ENCODE measurements around the gene CRB3.
A peak's percentile ranks its signal among the peaks of the same experiment; 100 is the strongest.

CRB3 gene

DNA sequence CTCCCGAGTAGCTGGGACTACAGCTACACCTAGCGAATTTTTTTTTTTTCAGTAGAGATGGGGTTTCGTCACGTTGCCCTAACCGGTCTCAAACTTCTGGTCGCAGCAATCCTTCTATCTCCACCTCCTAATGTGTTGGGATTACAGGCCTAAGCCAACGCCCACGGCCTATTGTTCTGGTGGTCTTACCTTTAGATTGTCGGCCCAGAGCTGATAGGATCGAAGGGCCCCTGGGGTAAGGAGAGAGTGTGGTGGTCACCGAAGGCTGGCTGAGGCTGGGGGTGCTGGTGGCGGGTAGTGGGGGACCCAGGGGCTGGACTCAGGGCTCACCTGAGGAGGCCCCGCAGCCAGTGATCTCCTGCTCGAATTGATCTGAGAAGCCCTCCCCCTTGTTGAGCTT, 7.0 kb downstream of the CRB3 start:
- H3K4me1 ChIP-seq (ENCODE audit: insufficient read depth, low read length) = no peaks in the 10 kb centered on the region
- H3K9me3 ChIP-seq (ENCODE audit: insufficient read depth, low read depth, low read length) = no peaks in the 10 kb centered on the region
- H3K27me3 ChIP-seq (ENCODE audit: insufficient read depth, low read length) = peaks cover 20% of the 10 kb centered on the region
- H3K27ac ChIP-seq (ENCODE audit: low read depth, low read length) = no peak overlapping the region
- 87% methylated on average over 14 of the region's 14 CpGs for WGBS
- peaks cover 11% of the 10 kb centered on the region; the same call in 1 of the 2 replicates for H3K36me3 ChIP-seq (ENCODE audit: insufficient read depth, low read length)
- no peak overlapping the region for H3K4me3 ChIP-seq (ENCODE audit: low read length)
- no peak overlapping the region for H3K9ac ChIP-seq (ENCODE audit: low read depth, low read length)

DNA sequence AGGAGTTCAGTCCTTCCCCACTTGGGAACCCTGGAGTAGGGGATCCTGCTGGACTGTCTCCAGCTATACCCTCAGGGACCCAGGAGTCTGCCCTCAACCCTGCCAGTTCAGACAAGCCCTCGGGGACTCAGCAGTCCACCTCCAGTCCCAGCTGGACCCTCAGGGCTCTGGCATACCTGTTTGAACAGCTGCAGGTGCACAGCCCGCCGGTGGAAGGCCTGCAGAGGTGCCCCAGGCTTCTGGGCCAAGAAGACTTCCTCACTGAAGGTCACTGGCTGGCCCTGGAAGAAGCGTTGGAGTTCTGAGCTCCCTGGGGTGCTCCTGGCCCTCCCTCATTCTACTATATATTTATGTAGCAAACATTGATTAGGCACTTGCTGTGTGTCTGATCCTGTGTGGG, 8.6 kb downstream of the CRB3 start:
- H3K4me3 ChIP-seq (ENCODE audit: low read length) = no peak overlapping the region
- H3K9me3 ChIP-seq (ENCODE audit: insufficient read depth, low read depth, low read length) = no peaks in the 10 kb centered on the region
- H3K36me3 ChIP-seq (ENCODE audit: insufficient read depth, low read length) = peaks cover 5% of the 10 kb centered on the region; the same call in 1 of the 2 replicates
- no peak overlapping the region for H3K9ac ChIP-seq (ENCODE audit: low read depth, low read length)
- no peak overlapping the region for H3K27ac ChIP-seq (ENCODE audit: low read depth, low read length)
- H3K4me1 ChIP-seq (ENCODE audit: insufficient read depth, low read length) = no peaks in the 10 kb centered on the region
- WGBS = 73% methylated on average over 4 of the region's 4 CpGs
- H3K27me3 ChIP-seq (ENCODE audit: insufficient read depth, low read length) = peaks cover 26% of the 10 kb centered on the region

DNA sequence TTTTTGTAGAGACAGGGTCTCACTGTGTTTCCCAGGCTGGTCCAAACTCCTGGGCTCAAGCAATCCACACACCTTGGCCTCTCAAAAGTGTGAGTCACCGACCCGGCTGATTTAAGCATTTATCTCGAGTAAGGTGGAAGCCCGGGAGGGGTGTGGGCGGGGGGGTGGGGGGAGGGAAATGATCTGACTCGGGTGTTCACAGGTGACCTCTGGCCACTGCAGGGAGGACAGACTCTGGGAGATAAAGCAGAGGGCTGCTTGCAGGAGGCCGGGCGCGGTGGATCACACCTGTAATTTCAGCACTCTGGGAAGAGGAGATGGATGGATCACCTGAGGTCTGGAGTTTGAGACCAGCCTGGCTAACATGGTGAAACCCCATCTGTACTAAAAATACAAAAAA, 9.6 kb downstream of the CRB3 start:
- Histone ChIP-seq H3K9me3 (ENCODE audit: insufficient read depth, low read depth, low read length) (no peaks in the 10 kb centered on the region), H3K27ac (ENCODE audit: low read depth, low read length) (no peak overlapping the region), H3K36me3 (ENCODE audit: insufficient read depth, low read length) (no peaks in the 10 kb centered on the region), H3K27me3 (ENCODE audit: insufficient read depth, low read length) (peaks cover 26% of the 10 kb centered on the region), H3K4me3 (ENCODE audit: low read length) (no peak overlapping the region), H3K4me1 (ENCODE audit: insufficient read depth, low read length) (no peaks in the 10 kb centered on the region), H3K9ac (ENCODE audit: low read depth, low read length) (no peak overlapping the region)
- WGBS = 77% methylated on average over 9 of the region's 9 CpGs

DNA sequence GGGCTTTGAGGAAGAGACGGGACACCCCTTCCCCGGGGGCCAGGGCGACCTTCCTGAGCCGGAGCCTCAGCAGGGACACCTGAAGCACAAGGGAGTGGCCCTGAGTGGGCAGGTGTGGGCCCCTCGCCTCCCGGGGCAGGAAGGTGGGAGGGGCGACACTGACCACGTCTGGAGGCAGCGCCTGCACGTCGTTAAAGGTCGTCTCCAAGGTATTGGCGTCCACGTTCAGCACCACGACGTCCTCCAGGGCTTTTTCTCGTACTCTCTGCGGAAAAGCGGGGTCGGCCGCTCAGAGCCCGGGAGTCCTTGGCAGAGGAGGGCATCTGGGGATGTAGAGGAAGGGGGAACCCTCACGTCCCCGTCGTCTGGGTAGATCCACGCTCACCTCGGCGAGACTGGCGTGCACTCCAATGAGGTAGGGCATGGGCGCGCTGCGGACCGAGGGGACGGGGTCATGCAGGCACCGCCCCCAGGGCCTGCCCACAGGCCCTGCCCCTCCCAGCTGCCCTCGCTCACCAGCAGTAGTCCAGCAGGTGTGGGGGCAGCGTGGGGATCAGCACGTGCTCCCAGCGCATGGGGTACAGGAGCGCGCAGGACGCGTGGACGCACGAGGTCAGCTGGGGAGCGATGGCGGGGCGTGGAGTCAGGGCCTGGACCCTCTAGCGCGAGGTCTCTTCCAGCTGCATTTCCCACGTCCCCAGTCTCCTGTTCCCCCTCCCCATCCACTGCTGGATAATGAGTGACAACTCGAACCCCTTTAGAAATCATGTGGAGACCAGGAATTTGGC, 11.4 kb downstream of the CRB3 start:
- H3K9me3 ChIP-seq (ENCODE audit: insufficient read depth, low read depth, low read length) = no peaks in the 10 kb centered on the region
- WGBS = 7% methylated on average over 52 of the region's 52 CpGs
- H3K27me3 ChIP-seq (ENCODE audit: insufficient read depth, low read length) = peaks cover 26% of the 10 kb centered on the region
- H3K36me3 ChIP-seq (ENCODE audit: insufficient read depth, low read length) = no peaks in the 10 kb centered on the region
- peak overlapping the region; percentile 15; the same call in 1 of the 2 replicates for H3K9ac ChIP-seq (ENCODE audit: low read depth, low read length)
- H3K4me3 ChIP-seq (ENCODE audit: low read length) = peak overlapping the region; percentile 59
- no peaks in the 10 kb centered on the region for H3K4me1 ChIP-seq (ENCODE audit: insufficient read depth, low read length)
- no peak overlapping the region for H3K27ac ChIP-seq (ENCODE audit: low read depth, low read length)

DNA sequence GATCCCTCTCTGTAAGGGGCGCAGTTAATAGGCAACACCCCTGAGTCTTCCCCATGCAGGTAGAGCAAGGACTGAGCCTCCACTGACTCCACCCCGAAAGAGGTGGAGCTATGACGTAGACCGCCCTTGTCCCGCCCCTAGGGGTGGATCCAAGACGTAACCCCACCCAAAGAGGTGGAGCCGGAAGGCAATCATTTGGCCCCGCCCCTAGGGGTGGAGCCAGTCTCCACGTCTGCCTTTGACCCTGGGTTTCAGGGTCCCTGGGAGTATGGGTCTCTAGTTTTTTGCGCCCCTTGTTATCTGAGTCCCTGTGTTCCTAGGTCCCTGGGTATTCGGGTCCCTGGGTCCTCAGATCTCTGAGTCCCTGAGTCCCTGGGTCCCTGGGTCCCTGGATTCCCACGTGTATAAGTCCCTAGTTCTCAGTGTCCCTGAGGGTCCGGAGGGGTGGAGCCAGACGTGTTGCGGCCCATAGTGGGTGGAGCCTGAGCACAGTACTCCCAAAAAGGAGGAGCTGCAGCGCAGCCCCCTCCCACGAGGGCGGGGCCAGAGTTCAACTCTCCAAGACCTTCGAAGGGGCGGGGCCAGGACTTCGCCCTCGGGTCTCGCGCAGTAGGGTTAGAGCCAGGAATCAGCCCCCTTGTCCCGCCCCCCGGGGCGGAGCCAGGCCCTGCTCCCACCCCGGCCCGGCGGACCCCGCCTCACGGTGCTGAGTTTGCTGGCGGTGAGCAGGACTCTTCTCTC, 12.3 kb downstream of the CRB3 start:
- Histone ChIP-seq H3K9me3 (ENCODE audit: insufficient read depth, low read depth, low read length) (no peaks in the 10 kb centered on the region), H3K27ac (ENCODE audit: low read depth, low read length) (no peak overlapping the region), H3K36me3 (ENCODE audit: insufficient read depth, low read length) (no peaks in the 10 kb centered on the region), H3K9ac (ENCODE audit: low read depth, low read length) (no peak overlapping the region), H3K4me3 (ENCODE audit: low read length) (peak overlapping the region; percentile 59), H3K4me1 (ENCODE audit: insufficient read depth, low read length) (no peaks in the 10 kb centered on the region), H3K27me3 (ENCODE audit: insufficient read depth, low read length) (peaks cover 26% of the 10 kb centered on the region)
- 3% methylated on average over 33 of the region's 33 CpGs for WGBS

DNA sequence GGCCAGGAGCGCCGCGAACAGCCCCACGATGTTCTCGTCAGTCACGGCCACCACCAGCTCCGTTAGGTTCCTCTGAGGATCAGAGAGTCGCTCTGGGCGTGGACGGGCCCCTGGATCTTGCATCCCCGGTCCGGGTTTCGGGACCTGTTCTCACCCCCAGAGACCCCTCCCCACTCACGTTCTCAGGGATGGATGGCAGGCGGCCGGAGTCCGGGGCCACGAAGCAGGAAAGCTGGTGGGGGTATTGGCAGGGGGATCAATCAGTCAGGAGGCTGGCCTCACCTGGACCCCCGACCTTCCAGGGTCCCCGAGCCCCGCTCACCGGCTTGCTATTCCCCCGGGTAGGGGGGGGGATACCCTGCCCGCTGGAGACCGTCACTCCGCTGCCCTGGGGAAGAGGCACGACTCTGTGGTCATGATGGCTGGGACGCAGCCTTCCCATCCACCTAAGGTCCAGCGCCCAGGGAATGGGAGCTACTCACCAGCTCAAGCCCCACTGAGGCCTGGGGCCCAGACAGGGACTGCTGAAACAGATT, 12.9 kb downstream of the CRB3 start:
- WGBS = 23% methylated on average over 28 of the region's 29 CpGs
- no peaks in the 10 kb centered on the region for H3K36me3 ChIP-seq (ENCODE audit: insufficient read depth, low read length)
- no peak overlapping the region for H3K27ac ChIP-seq (ENCODE audit: low read depth, low read length)
- peak overlapping the region; percentile 59 for H3K4me3 ChIP-seq (ENCODE audit: low read length)
- H3K9me3 ChIP-seq (ENCODE audit: insufficient read depth, low read depth, low read length) = no peaks in the 10 kb centered on the region
- H3K9ac ChIP-seq (ENCODE audit: low read depth, low read length) = no peak overlapping the region
- H3K4me1 ChIP-seq (ENCODE audit: insufficient read depth, low read length) = no peaks in the 10 kb centered on the region
- peaks cover 26% of the 10 kb centered on the region for H3K27me3 ChIP-seq (ENCODE audit: insufficient read depth, low read length)

DNA sequence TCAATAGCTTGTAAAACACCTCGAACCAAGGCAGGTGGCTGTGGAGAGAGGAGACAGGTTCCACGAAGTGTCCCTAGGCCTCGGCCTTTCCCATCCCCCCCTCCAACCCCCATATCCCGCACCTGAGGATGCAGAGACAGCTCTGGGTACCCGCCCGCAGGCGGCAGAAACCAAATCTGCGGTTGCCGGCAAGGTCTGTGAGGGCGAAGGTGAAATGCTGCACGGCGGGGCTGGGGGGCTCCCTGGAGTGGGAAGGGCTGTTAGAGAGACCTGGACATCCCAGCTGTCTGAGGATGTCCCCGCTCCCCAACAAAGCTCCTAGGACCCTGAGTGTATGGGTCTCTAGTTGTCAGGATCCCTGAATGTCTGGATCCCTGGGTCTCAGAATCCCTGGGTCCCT, 14.7 kb downstream of the CRB3 start:
- H3K9me3 ChIP-seq (ENCODE audit: insufficient read depth, low read depth, low read length) = no peaks in the 10 kb centered on the region
- H3K9ac ChIP-seq (ENCODE audit: low read depth, low read length) = no peak overlapping the region; the same call in 1 of the 2 replicates
- no peak overlapping the region for H3K27ac ChIP-seq (ENCODE audit: low read depth, low read length)
- 92% methylated on average over 12 of the region's 13 CpGs for WGBS
- no peak overlapping the region for H3K4me3 ChIP-seq (ENCODE audit: low read length)
- no peaks in the 10 kb centered on the region for H3K4me1 ChIP-seq (ENCODE audit: insufficient read depth, low read length)
- H3K36me3 ChIP-seq (ENCODE audit: insufficient read depth, low read length) = no peaks in the 10 kb centered on the region
- peaks cover 26% of the 10 kb centered on the region for H3K27me3 ChIP-seq (ENCODE audit: insufficient read depth, low read length)

DNA sequence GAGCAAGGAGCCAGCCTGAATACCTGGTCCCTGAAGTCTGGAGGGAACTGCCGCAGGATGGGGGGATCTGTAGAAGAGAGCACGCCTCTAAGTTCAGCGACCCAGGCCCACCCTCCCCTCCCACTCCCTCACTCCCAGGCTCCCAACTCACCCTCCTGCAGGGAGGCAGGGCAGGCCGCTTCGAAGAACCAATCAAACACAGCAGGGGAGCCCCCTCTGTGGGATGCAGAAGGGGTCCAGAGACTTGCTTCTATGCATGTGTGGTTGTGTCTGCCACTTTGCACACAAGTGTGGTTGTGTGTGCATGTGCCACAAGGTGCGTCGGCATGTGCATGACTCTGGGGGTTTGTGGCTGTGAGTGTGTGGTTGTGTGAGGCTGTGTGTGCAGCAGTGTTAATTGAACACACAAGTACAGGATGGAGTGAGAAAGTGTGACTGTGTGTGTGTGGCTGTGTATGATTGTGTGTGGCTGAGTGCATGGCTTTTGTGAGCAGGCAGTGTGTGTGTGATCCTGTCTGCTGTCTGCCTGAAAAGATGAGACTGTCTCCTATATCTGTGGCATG, 15.8 kb downstream of the CRB3 start:
- H3K4me1 ChIP-seq (ENCODE audit: insufficient read depth, low read length) = no peaks in the 10 kb centered on the region
- H3K9me3 ChIP-seq (ENCODE audit: insufficient read depth, low read depth, low read length) = no peaks in the 10 kb centered on the region
- WGBS = 56% methylated on average over 7 of the region's 7 CpGs
- no peak overlapping the region for H3K4me3 ChIP-seq (ENCODE audit: low read length)
- no peak overlapping the region for H3K9ac ChIP-seq (ENCODE audit: low read depth, low read length)
- H3K27me3 ChIP-seq (ENCODE audit: insufficient read depth, low read length) = peaks cover 16% of the 10 kb centered on the region
- H3K36me3 ChIP-seq (ENCODE audit: insufficient read depth, low read length) = no peaks in the 10 kb centered on the region
- no peak overlapping the region for H3K27ac ChIP-seq (ENCODE audit: low read depth, low read length)

DNA sequence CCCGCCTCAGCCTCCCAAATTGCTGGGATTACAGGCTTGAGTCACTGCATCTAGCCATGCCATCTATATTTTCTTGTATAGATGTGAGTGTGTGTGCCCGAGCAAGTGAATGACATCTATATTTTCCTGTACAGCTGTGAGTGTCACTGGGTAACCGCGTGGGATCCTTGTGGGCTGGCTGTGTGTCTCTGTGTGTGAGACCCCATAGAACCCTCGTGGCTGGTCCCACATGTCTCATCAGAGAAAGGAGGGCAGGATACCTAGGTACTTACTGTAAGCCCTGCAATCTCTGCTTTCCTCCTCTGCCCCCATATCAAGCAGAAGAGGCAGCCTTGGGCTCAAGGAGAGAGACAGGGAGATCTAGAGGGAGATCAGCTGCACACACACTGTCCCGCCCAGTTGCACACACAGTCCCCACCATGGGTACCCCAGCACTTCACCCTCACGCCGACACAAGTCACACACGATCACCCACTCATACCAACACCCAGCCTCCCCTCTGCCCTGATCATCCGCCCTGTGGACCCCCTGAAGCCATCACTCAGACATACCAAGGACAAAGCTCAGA, 16.9 kb downstream of the CRB3 start:
- Histone ChIP-seq H3K9me3 (ENCODE audit: insufficient read depth, low read depth, low read length) (no peaks in the 10 kb centered on the region), H3K27ac (ENCODE audit: low read depth, low read length) (no peak overlapping the region), H3K36me3 (ENCODE audit: insufficient read depth, low read length) (no peaks in the 10 kb centered on the region), H3K4me1 (ENCODE audit: insufficient read depth, low read length) (no peaks in the 10 kb centered on the region), H3K4me3 (ENCODE audit: low read length) (no peak overlapping the region), H3K9ac (ENCODE audit: low read depth, low read length) (no peak overlapping the region), H3K27me3 (ENCODE audit: insufficient read depth, low read length) (peaks cover 6% of the 10 kb centered on the region; the same call in 1 of the 2 replicates)
- WGBS = 88% methylated on average over 10 of the region's 10 CpGs

DNA sequence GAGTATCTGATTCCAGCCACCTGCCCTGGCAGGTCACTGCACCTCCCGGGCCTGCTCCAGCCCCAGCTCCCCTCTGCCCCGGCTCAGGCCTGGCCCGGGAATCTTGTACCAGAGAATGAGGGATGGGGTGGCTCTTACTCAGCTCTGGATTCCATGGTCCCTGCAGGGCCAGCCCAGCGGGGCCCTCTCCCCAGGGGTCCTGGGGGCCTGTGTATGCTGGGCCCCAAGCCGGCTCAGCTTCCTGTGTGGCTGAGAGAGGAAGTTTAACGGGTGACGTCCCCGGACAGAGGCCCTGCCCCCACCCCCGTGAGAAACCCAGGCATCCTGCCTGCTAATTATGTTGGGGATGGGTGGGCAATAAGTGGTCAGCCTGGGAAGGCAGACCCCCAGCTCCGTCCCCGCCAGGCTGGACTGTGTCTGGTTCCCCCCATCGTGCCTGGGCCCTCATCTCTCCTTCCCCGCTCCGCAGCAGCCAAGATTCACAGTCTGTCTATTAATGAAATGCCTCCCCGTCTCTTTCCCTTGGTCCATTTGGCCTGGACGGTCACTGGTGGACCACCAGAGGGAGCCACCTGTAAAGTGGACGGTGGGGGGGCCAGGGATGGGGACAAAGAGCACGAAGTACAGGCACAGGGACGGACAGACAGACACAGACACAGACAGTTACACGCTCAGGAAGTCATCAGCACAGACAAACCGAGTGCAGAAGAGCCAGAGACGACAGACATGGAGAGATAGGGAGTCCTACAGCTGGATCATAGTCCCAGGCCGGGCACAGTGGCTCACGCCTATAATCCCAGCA, 17.7 kb downstream of the CRB3 start, which contains the start of gene DENND1C:
Gene DENND1C, minus strand, starts transcription at position 247 of the 802 bp plus-strand sequence. Its CDS starts 92 bp downstream, at position 155.
- Histone ChIP-seq H3K36me3 (ENCODE audit: insufficient read depth, low read length) (no peaks in the 10 kb centered on the region), H3K27ac (ENCODE audit: low read depth, low read length) (no peak within 1 kb of the TSS), H3K4me1 (ENCODE audit: insufficient read depth, low read length) (no peaks in the 10 kb centered on the region), H3K9me3 (ENCODE audit: insufficient read depth, low read depth, low read length) (no peaks in the 10 kb centered on the region), H3K4me3 (ENCODE audit: low read length) (no peak within 1 kb of the TSS), H3K9ac (ENCODE audit: low read depth, low read length) (no peak within 1 kb of the TSS), H3K27me3 (ENCODE audit: insufficient read depth, low read length) (peaks cover 5% of the 10 kb centered on the region; the same call in 1 of the 2 replicates)
- 61% methylated on average over 24 of the region's 24 CpGs for WGBS

Data from HUES64 (cell line).